ENCODE data around the gene ALDH1L2. TPM values are rescaled to one million over a fixed set of nuclear protein-coding genes. Genes with fewer than 3 reads are reported as not detected.

The ALDH1L2 gene
- total and polyA plus RNA-seq, 12 donors: 0.50 to 4.5 (median 2.6) TPM

DNA sequence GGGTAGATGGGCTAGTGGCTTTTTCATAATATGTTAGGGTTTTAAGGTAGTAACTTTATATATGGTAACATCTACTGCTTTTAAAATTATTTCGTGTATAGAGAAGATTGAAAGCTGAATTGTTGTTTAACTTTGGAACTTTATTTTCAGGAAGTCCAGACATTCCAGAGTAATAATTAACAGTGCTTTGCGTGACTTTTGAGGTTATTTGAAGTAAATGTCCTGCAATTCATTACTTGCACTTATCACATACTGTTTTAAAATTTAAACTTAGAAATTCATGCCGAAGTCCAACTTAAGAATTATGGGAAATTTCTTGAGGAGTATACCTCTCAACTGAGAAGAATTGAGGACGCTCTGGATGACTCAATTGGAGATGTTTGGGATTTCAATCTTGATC, 26.6 kb upstream of the ALDH1L2 start:
- peak overlapping the region in 1 of 4 donors; percentile 71 for H3K4me3 ChIP-seq
- intact Hi-C loops (cut with DNase I): loop anchor here in 1 of 2 donors (10.0 kb wide), 1 partner anchor 64 kb away; no protein-coding TSS in a partner anchor

GRCh38 chr12:105109465-105110212, 25.4 kb upstream of the ALDH1L2 start:
- TF ChIP-seq, protein P1, sequence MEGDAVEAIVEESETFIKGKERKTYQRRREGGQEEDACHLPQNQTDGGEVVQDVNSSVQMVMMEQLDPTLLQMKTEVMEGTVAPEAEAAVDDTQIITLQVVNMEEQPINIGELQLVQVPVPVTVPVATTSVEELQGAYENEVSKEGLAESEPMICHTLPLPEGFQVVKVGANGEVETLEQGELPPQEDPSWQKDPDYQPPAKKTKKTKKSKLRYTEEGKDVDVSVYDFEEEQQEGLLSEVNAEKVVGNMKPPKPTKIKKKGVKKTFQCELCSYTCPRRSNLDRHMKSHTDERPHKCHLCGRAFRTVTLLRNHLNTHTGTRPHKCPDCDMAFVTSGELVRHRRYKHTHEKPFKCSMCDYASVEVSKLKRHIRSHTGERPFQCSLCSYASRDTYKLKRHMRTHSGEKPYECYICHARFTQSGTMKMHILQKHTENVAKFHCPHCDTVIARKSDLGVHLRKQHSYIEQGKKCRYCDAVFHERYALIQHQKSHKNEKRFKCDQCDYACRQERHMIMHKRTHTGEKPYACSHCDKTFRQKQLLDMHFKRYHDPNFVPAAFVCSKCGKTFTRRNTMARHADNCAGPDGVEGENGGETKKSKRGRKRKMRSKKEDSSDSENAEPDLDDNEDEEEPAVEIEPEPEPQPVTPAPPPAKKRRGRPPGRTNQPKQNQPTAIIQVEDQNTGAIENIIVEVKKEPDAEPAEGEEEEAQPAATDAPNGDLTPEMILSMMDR (IDR thresholded peaks at IDR 0.05): no peak
- no peak for TF ChIP-seq POLR2A (IDR thresholded peaks at IDR 0.05)
- Histone ChIP-seq H3K36me3 (replicated peaks in 1 of 2) (peaks cover 0 to 4% of the 10 kb centered on the region in 2 donors), H3K9me3 (replicated peaks in 1 of 3) (no peaks in the 10 kb centered on the region), H3K27me3 (no peaks in the 10 kb centered on the region), H3K27ac (peak overlapping the region in 4 of 5 donors; percentile 33 to 97 (median 96)), H3K4me1 (replicated peaks in 1 of 2) (peaks cover 22 to 52% of the 10 kb centered on the region in 2 donors), H3K4me3 (peak overlapping the region in 1 of 4 donors; percentile 71)
- peak in 4 of 7 donors; percentile 10 to 33 (median 18) for DNase-seq
- WGBS, 4 donors: 11 to 19% (median 18%) methylated on average over 13 of the region's 13 CpGs
- intact Hi-C loops (cut with DNase I): loop anchor here in 1 of 2 donors (10.0 kb wide), 1 partner anchor 65 kb away; no protein-coding TSS in a partner anchor

More for the DNA sequence above, 26.6 kb upstream of the ALDH1L2 start:
- Histone ChIP-seq H3K4me1 (replicated peaks in 1 of 2) (peaks cover 22 to 52% of the 10 kb centered on the region in 2 donors), H3K36me3 (replicated peaks in 1 of 2) (peaks cover 0 to 16% of the 10 kb centered on the region in 2 donors), H3K27me3 (no peaks in the 10 kb centered on the region), H3K27ac (peak overlapping the region in 2 of 5 donors; percentile 96 to 97), H3K9me3 (replicated peaks in 1 of 3) (no peaks in the 10 kb centered on the region)
- TF ChIP-seq POLR2A (IDR thresholded peaks at IDR 0.05): no peak
- TF ChIP-seq, protein P1 (IDR thresholded peaks at IDR 0.05): no peak
- no peak for DNase-seq
- WGBS, 4 donors: 59 to 67% (median 63%) methylated on average over 4 of the region's 4 CpGs

- intact Hi-C loops (cut with DNase I): no loop called here
- 0% methylated on average over 11 to 85 of the region's 85 CpGs for WGBS, 4 donors
- TF ChIP-seq, protein P1 (IDR thresholded peaks at IDR 0.05): no peak
- peak; percentile 95 to 99 for TF ChIP-seq POLR2A (IDR thresholded peaks at IDR 0.05)
- peak; percentile 94 to 96 (median 95) for DNase-seq
- H3K4me1 ChIP-seq (replicated peaks in 1 of 2): peaks cover 22 to 40% of the 10 kb centered on the region in 2 donors
- no peaks in the 10 kb centered on the region for H3K27me3 ChIP-seq
- H3K9me3 ChIP-seq (replicated peaks in 1 of 3): no peaks in the 10 kb centered on the region
- H3K4me3 ChIP-seq: peak within 1 kb of the TSS; percentile 71 to 92 (median 88)
- H3K36me3 ChIP-seq (replicated peaks in 1 of 2): no peaks in the 10 kb centered on the region
- H3K27ac ChIP-seq: peak within 1 kb of the TSS; percentile 95 to 99 (median 97)
Measured at GRCh38 chr12:105107494-105108371, 23.5 kb upstream of the ALDH1L2 start, which contains the start of gene WASHC4. TSS of gene WASHC4 (plus strand) at chr12:105107731. CDS start at chr12:105107801, 70 bp downstream.

- Histone ChIP-seq H3K4me1 (replicated peaks in 1 of 2) (peaks cover 22 to 37% of the 10 kb centered on the region in 2 donors), H3K4me3 (peak overlapping the region in 3 of 4 donors; percentile 13 to 85 (median 71)), H3K36me3 (replicated peaks in 1 of 2) (no peaks in the 10 kb centered on the region), H3K27ac (peak overlapping the region; percentile 95 to 99 (median 97)), H3K27me3 (no peaks in the 10 kb centered on the region), H3K9me3 (replicated peaks in 1 of 3) (no peaks in the 10 kb centered on the region)
- WGBS, 4 donors: 0 to 1% (median 1%) methylated on average over 15 of the region's 15 CpGs
- peak in 2 of 7 donors; percentile 57 to 61 for DNase-seq
- intact Hi-C loops (cut with DNase I): no loop called here
- TF ChIP-seq POLR2A (IDR thresholded peaks at IDR 0.05): no peak
- TF ChIP-seq, protein P1 (IDR thresholded peaks at IDR 0.05): no peak
Measured at GRCh38 chr12:105107171-105107493, 22.9 kb upstream of the ALDH1L2 start.

All from adrenal gland (tissue), 12 donors.